GM12878 (cell line): ENCODE results near the gene SLC38A3.

Experiments used
- BRCA1 ChIP-seq: IDR thresholded peaks from 2 replicates; pipeline ENCODE4 v1.6.1; 2011; ENCODE audit warnings: low read depth, low read length, improper control_type of control experiment
- CEBPB ChIP-seq, 2 experiments: fragments of 150-350 bp in 1 of 2; IDR thresholded peaks; 2 replicates each; pipeline ENCODE4 v1.6.1; 2012 to 2014; ENCODE audit warnings: low read depth in 2 of 2, low read length in 2 of 2, borderline replicate concordance in 1 of 2, inconsistent platforms in 1 of 2
- CHD2 ChIP-seq: IDR thresholded peaks from 2 replicates; pipeline ENCODE4 v1.6.1; 2011; ENCODE audit warnings: low read depth, low read length, improper control_type of control experiment, borderline replicate concordance
- CTCF ChIP-seq, 3 experiments: IDR thresholded peaks in 2 of 3; conservative IDR thresholded peaks in 1 of 3; 2 replicates each; pipeline ENCODE4 v1.5.1; 2011; ENCODE audit warnings: low read depth in 3 of 3, low read length in 3 of 3, mild to moderate bottlenecking in 3 of 3, control low read depth in 2 of 3, moderate library complexity in 2 of 3, inconsistent platforms in 1 of 3, mixed read lengths in 1 of 3; ENCODE audit not compliant: control insufficient read depth in 2 of 3, insufficient read depth in 1 of 3; ENCODE audit errors: extremely low read depth in 1 of 3
- HDGF ChIP-seq: fragments of 450-650 bp; IDR thresholded peaks from 2 replicates; pipeline ENCODE4 v1.6.1; 2016; ENCODE audit warnings: antibody characterized with exemption
- SIN3A ChIP-seq: IDR thresholded peaks from 2 replicates; pipeline ENCODE4 v1.6.1; 2012; ENCODE audit warnings: low read depth, low read length, improper control_type of control experiment
- SMC3 ChIP-seq: IDR thresholded peaks from 2 replicates; pipeline ENCODE4 v1.6.1; 2011; ENCODE audit warnings: low read length, improper control_type of control experiment, borderline replicate concordance
- YY1 ChIP-seq: IDR thresholded peaks from 2 replicates; pipeline ENCODE4 v1.6.1; 2011; ENCODE audit warnings: low read depth, mild to moderate bottlenecking, low read length
- TF ChIP-seq, protein P1 (sequence below): fragments of 450-650 bp; IDR thresholded peaks from 2 replicates; pipeline ENCODE4 v1.6.1; 2017; ENCODE audit warnings: mild to moderate bottlenecking, moderate library complexity

GRCh38 chr3:50182533-50183099, 22.5 kb upstream of the SLC38A3 start:
- TF ChIP-seq, protein P1, sequence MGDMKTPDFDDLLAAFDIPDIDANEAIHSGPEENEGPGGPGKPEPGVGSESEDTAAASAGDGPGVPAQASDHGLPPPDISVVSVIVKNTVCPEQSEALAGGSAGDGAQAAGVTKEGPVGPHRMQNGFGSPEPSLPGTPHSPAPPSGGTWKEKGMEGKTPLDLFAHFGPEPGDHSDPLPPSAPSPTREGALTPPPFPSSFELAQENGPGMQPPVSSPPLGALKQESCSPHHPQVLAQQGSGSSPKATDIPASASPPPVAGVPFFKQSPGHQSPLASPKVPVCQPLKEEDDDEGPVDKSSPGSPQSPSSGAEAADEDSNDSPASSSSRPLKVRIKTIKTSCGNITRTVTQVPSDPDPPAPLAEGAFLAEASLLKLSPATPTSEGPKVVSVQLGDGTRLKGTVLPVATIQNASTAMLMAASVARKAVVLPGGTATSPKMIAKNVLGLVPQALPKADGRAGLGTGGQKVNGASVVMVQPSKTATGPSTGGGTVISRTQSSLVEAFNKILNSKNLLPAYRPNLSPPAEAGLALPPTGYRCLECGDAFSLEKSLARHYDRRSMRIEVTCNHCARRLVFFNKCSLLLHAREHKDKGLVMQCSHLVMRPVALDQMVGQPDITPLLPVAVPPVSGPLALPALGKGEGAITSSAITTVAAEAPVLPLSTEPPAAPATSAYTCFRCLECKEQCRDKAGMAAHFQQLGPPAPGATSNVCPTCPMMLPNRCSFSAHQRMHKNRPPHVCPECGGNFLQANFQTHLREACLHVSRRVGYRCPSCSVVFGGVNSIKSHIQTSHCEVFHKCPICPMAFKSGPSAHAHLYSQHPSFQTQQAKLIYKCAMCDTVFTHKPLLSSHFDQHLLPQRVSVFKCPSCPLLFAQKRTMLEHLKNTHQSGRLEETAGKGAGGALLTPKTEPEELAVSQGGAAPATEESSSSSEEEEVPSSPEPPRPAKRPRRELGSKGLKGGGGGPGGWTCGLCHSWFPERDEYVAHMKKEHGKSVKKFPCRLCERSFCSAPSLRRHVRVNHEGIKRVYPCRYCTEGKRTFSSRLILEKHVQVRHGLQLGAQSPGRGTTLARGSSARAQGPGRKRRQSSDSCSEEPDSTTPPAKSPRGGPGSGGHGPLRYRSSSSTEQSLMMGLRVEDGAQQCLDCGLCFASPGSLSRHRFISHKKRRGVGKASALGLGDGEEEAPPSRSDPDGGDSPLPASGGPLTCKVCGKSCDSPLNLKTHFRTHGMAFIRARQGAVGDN, result no peak
- no peak for TF ChIP-seq HDGF
- no peak for TF ChIP-seq CHD2
- TF ChIP-seq SIN3A, result no peak
- TF ChIP-seq YY1, result no peak
- no peak for TF ChIP-seq CEBPB (IDR thresholded peaks at IDR 0.05; ENCODE audit: borderline replicate concordance in 1 of 2, low read depth in 2 of 2, low read length in 2 of 2)
- TF ChIP-seq BRCA1, result no peak
- TF ChIP-seq SMC3, result no peak
- TF ChIP-seq CTCF (IDR thresholded peaks at IDR 0.05 in 2 of 3, conservative IDR thresholded peaks at IDR 0.05 in 1 of 3; ENCODE audit: control insufficient read depth in 2 of 3, extremely low read depth in 1 of 3, insufficient read depth in 1 of 3, low read depth in 3 of 3, low read length in 3 of 3), result no peak
